Mesenteric fat pad (tissue), 1 donor: ENCODE results near the gene CCDC28B. TPM values are rescaled to one million over a fixed set of nuclear protein-coding genes. Genes with fewer than 3 reads are reported as not detected.
"Not testable (repeated sequence)": the region's sequence is repeated elsewhere in the genome, so short reads cannot be mapped to it uniquely, and the experiment has no call there.

Source experiments
- DNase-seq: peaks from one replicate; pipeline ENCODE4 v3.0.0-alpha.2; 2020; ENCODE audit warnings: low spot score
- long read RNA-seq: library from polyadenylated mRNA; unstranded; transcript quantifications from one replicate; pipeline ENCODE4 v2.0.0, GENCODE V29; 2020
- total RNA-seq: library from RNA; stranded (reverse); fragmentation: NEBNext Ultra II Directional; extraction: Animal tissue kit (Norgen Biotek cat#: 25700); gene quantifications from one replicate; pipeline ENCODE4 v1.2.1, GENCODE V29; 2021
- donor health status: DM: yes; HTN: yes; CAD: no.

CCDC28B gene
- total RNA-seq = 3.5 TPM
- long read RNA-seq, partial matches to known transcripts = 1 of 2 reads
- long read RNA-seq, other reads (novel, unspliced or antisense) = 1 of 2 reads

DNA sequence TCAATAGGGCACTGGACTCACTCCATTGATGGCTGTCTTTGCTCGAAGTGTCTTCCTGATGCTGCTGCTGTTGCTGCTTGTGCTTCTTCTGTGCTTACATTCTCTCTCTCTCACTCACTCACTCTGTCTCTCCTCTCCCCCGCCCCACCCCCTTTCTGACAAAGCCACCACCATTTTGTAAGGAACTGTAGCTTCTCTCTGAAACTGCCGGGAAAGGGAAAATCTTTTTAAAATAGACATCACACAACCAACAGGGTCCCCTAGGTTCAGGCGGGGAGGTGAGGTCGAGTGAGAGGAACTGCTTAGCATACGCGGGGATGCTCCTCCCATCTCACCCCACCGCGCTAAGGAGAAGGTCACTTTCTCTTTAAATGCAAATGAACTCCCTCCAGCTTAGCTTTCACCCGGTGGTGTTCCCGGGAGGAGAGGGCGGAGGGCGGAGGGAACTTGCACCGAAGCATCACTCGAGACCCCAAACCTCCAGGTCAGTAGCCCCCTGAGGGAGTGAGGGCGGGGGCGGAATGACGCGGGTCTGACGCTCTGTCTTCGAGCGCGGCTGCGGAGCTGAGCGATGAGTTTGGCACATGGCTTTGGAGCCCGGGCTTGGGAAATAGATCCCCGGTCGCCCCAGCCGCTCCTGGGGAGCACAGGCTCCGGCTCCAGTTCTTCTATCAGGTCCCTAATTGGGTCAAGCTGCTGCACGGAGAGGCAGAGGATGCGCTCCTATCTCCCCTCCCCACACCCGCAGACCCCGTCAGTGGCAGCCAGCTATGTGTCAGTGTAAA, at the start of gene CCDC28B:
TSS of gene CCDC28B (plus strand) at position 370 of the 785 bp plus-strand sequence. CDS start 1,341 bp downstream, outside the sequence.
- DNase-seq = no peak

DNA sequence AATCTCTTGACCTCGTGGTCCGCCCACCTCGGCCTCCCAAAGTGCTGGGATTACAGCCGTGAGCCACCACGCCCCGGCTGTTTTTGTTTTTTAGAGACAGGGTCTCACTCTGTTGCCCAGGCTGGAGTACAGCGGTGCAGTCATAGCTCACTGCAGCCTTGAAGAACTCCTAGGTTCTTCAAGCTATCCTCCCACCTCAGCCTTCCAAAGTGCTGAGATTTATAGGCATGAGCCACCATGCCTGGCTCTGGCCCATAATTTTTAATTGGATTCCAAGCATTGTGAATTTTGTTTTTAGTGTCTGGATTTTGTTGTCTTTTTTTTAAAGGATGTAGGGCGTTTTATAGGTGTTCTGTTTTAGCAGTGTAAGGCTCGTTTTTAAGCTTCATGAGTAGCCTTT, 49.5 kb upstream of the CCDC28B start:
- no peak for DNase-seq

DNA sequence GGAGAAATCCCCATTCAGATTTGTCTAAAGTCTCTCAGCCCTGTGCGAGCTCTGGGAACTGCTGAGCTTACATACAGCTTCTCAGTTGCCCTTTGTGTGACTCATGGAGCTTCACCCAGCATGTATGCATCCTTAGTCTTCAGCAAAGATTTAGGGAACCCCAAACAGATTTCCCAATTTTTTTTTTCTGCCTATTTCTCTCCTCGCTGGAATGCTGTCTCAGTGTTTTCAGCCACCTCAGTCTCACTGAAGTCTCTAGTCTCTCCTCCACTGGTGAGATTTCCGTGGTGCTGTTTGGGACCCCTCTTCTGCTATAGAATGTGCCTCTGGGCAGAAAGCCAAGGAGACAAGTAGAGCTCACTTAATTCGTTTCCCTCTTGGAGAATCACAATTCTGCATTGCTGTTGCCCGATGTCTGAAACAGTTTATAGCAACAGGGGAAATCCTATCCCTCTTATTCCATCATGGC, 49.0 kb upstream of the CCDC28B start:
- no peak for DNase-seq

DNA sequence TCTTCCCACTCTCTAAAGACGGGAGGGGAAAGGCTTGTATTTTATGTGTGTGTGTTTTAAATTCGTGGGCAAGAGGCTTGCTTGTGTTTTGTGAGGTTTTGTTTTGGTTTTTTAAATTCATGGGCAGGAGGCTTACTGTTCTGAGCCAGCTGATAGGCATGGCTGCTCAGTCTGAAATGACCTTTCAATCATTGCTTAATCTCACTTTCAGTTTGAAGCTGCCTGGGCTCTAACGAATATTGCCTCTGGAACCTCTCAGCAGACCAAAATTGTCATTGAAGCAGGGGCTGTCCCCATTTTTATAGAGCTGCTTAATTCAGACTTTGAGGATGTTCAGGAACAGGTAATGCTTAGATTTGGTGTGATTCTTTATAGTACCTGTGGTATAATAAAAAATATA, 41.2 kb upstream of the CCDC28B start:
- no peak for DNase-seq

GRCh38 chr1:32163405-32163804, 37.0 kb upstream of the CCDC28B start:
- no peak for DNase-seq

- not testable (repeated sequence) for DNase-seq
Measured at GRCh38 chr1:32165633-32166032, 34.8 kb upstream of the CCDC28B start.

GRCh38 chr1:32170991-32171390, 29.4 kb upstream of the CCDC28B start:
- DNase-seq = no peak

GRCh38 chr1:32172621-32173245, 27.7 kb upstream of the CCDC28B start:
- no peak for DNase-seq

GRCh38 chr1:32178380-32179192, 21.8 kb upstream of the CCDC28B start:
- DNase-seq = no peak

GRCh38 chr1:32179193-32179442, 21.3 kb upstream of the CCDC28B start:
- no peak for DNase-seq

GRCh38 chr1:32179443-32180185, 20.8 kb upstream of the CCDC28B start, which contains the start of gene TXLNA:
TXLNA (plus strand) TSS chr1:32179675; CDS start chr1:32180346, 671 bp downstream.
- peak; percentile 99 for DNase-seq

DNA sequence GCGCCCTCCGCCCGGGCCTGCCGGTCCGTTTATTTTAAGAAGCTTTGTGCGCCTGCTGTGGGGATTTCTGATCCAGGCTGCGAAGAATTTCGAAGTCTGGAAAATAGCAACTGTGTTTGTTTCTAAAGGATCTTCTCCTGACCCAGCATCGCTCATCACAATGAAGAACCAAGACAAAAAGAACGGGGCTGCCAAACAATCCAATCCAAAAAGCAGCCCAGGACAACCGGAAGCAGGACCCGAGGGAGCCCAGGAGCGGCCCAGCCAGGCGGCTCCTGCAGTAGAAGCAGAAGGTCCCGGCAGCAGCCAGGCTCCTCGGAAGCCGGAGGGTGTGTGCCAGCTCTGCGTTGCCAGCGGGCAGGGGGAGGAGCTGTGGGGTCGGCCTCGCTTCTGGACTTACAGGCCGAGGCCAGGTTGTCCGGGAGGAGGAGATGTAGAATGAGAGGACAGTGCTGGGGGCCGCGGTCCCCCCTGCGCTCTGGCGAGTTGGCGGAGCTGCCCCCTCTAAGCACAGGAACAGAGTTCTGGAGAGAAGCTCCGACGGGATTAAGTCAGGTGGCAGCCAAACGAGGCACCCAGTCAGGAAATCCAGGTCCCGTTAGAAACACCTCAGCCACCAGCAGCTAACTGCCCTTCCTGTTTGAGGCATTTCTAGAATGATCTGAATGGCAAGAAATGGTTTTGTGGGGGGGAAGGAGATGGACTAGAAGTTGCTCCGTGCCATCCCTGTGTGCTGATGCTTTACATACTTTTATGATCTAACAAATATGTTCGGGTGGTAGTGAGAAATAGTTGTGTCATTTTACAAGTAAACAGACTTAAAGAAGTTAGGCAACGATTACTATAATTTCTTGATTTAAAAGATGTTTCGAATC, 20.0 kb upstream of the CCDC28B start:
- no peak for DNase-seq

- DNase-seq = no peak
Measured at GRCh38 chr1:32181065-32181464, 19.3 kb upstream of the CCDC28B start.

GRCh38 chr1:32181563-32181962, 18.8 kb upstream of the CCDC28B start:
- no peak for DNase-seq

DNA sequence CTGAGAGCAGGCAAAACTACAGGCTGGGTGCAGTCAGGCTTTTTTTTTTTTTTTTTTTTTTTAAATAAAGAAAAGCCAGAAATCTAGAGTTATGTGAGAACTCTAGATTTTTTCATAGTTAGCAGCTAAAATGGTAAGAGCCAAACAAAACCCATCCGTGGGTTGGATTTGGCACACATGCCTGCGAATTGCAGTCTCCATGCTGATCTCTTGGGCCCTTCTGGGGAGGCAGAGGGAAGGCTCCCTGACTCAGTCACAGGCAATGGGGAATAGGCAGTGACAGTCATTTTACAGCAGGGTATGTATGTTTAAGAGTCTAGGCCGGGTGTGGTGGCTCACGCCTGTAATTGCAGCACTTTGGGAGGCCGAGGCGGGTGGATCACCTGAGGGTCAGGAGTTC, 18.3 kb upstream of the CCDC28B start:
- no peak for DNase-seq

GRCh38 chr1:32184650-32185049, 15.7 kb upstream of the CCDC28B start:
- DNase-seq = no peak

DNA sequence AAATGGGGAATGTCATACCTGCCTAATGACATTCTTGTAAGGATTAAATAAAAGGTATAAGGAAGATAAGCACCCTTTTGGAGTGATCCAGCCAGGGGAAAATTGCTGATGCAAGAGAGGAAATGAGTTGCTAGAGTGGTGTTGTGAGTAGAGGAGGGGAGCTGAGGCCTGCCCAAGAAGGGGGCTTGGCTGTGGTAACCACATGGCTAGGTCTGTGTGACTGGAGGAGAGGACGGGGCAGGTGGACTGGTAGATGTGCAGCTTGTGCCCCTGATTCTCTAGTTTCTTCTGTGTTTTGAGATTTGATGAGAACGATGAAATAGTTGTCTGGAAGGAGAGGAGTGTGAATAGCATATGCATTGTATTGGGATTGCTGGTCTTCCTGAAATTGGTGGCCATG, 14.3 kb upstream of the CCDC28B start:
- no peak for DNase-seq

GRCh38 chr1:32186491-32186890, 13.9 kb upstream of the CCDC28B start:
- no peak for DNase-seq

- DNase-seq = no peak
Measured at GRCh38 chr1:32187850-32188249, 12.5 kb upstream of the CCDC28B start.
